Neutrophil (primary cell): ENCODE results near the gene ZC3H7A.

Experiments
- H3K27ac ChIP-seq: fragments of 200-600 bp; sonication (generic); 2 replicates; pipeline ENCODE4 v1.5.1; 2016; ENCODE audit warnings: mild to moderate bottlenecking, moderate library complexity
- H3K27me3 ChIP-seq: fragments of 200-600 bp; sonication (generic); 2 replicates; pipeline ENCODE4 v1.6.0; 2016; ENCODE audit warnings: mild to moderate bottlenecking
- H3K36me3 ChIP-seq: fragments of 200-600 bp; sonication (generic); 2 replicates; pipeline ENCODE4 v1.5.1; 2017
- H3K4me1 ChIP-seq, 2 experiments: fragments of 200-600 bp in 1 of 2; sonication (generic) in 1 of 2; 1 replicate in 1 of 2; 2 replicates in 1 of 2; pipeline versions ENCODE4 v1.5.1 to v1.6.1; 2013 to 2016; ENCODE audit warnings: low read depth in 1 of 2, low read length in 1 of 2, mild to moderate bottlenecking in 1 of 2, moderate library complexity in 1 of 2; ENCODE audit not compliant: control insufficient read depth in 1 of 2, insufficient read depth in 1 of 2
- H3K4me3 ChIP-seq, 2 experiments: fragments of 200-600 bp in 1 of 2; sonication (generic) in 1 of 2; 1 replicate in 1 of 2; 2 replicates in 1 of 2; pipeline ENCODE4 v1.5.1; 2013 to 2016; ENCODE audit warnings: low read depth in 1 of 2, low read length in 1 of 2, mild to moderate bottlenecking in 1 of 2, moderate library complexity in 1 of 2
- H3K9me3 ChIP-seq: fragments of 200-600 bp; sonication (generic); 2 replicates; pipeline ENCODE4 v1.5.1; 2016
- CTCF ChIP-seq: fragments of 200-600 bp; sonication (generic); IDR thresholded peaks from 2 replicates; pipeline ENCODE4 v1.5.1; 2016; ENCODE audit warnings: antibody characterized with exemption

Gene ZC3H7A

GRCh38 chr16:11797957-11798299 is 870 bp upstream of the ZC3H7A start:
- TF ChIP-seq CTCF, result no peak
- Histone ChIP-seq H3K36me3 (no peaks in the 10 kb centered on the region), H3K27ac (peak overlapping the region; percentile 96), H3K4me3 (peak overlapping the region; percentile 83 to 87), H3K27me3 (no peaks in the 10 kb centered on the region), H3K4me1 (peaks cover 52 to 62% of the 10 kb centered on the region in 2 experiments), H3K9me3 (no peaks in the 10 kb centered on the region)

GRCh38 chr16:11796227-11797165 is 562 bp downstream of the ZC3H7A start:
- Histone ChIP-seq H3K27ac (peak overlapping the region; percentile 96), H3K4me1 (peaks cover 58 to 72% of the 10 kb centered on the region in 2 experiments), H3K9me3 (no peaks in the 10 kb centered on the region), H3K4me3 (peak overlapping the region; percentile 83 to 87), H3K36me3 (no peaks in the 10 kb centered on the region), H3K27me3 (no peaks in the 10 kb centered on the region)
- TF ChIP-seq CTCF, result no peak

- Histone ChIP-seq H3K9me3 (no peaks in the 10 kb centered on the region), H3K27me3 (no peaks in the 10 kb centered on the region), H3K4me1 (peaks cover 64 to 77% of the 10 kb centered on the region in 2 experiments), H3K4me3 (peak overlapping the region; percentile 78 to 83), H3K36me3 (no peaks in the 10 kb centered on the region), H3K27ac (peak overlapping the region; percentile 96)
- TF ChIP-seq CTCF, result no peak
Measured at GRCh38 chr16:11795887-11796226, 1.2 kb downstream of the ZC3H7A start.

GRCh38 chr16:11794996-11795886 is 1.8 kb downstream of the ZC3H7A start:
- Histone ChIP-seq H3K27ac (peak overlapping the region; percentile 96), H3K4me1 (peaks cover 65 to 71% of the 10 kb centered on the region in 2 experiments), H3K4me3 (peak overlapping the region in 1 of 2 experiments; percentile 78)

More at GRCh38 chr16:11794996-11795886, 1.8 kb downstream of the ZC3H7A start:
- TF ChIP-seq CTCF, result no peak
- no peaks in the 10 kb centered on the region for H3K27me3 ChIP-seq
- no peaks in the 10 kb centered on the region for H3K9me3 ChIP-seq
- no peaks in the 10 kb centered on the region for H3K36me3 ChIP-seq
